GM23338 (cell line): ENCODE measurements around the gene ANKFN1. TPM values are rescaled to one million over a fixed set of nuclear protein-coding genes. Genes with fewer than 3 reads are reported as not detected.

ENCODE experiments used
- ATAC-seq: fragments of 200-7000 bp; cut with Tn5 transposase; 3 replicates; pipeline ENCODE4 v1.9.1; 2020
- DNase-seq: peaks from one replicate; pipeline ENCODE4 v3.0.0-alpha.2; 2015; ENCODE audit warnings: low spot score
- H2AFZ ChIP-seq: fragments of 200-600 bp; sonication (generic); 2 replicates; pipeline ENCODE4 v1.8.0; 2016; ENCODE audit warnings: antibody characterized with exemption, mild to moderate bottlenecking, moderate library complexity
- H3F3A ChIP-seq: fragments of 200-600 bp; sonication (generic); replicated peaks from 2 replicates; pipeline ENCODE4 v1.8.0; 2017; ENCODE audit warnings: antibody characterized with exemption, mixed run types, low read depth
- H3K27ac ChIP-seq: fragments of 200-600 bp; sonication (generic); 2 replicates; pipeline ENCODE4 v1.6.1; 2016; ENCODE audit warnings: low read depth
- H3K27me3 ChIP-seq: fragments of 200-600 bp; sonication (generic); 2 replicates; pipeline ENCODE4 v1.8.0; 2016; ENCODE audit warnings: mild to moderate bottlenecking, mixed run types, moderate library complexity; ENCODE audit not compliant: insufficient read depth
- H3K36me3 ChIP-seq: fragments of 200-600 bp; sonication (generic); 2 replicates; pipeline ENCODE4 v1.8.0; 2016; ENCODE audit warnings: mild to moderate bottlenecking; ENCODE audit not compliant: insufficient read depth
- H3K4me1 ChIP-seq: fragments of 200-600 bp; sonication (generic); 2 replicates; pipeline ENCODE4 v1.8.0; 2016; ENCODE audit warnings: mild to moderate bottlenecking, moderate library complexity; ENCODE audit not compliant: insufficient read depth
- H3K4me2 ChIP-seq: fragments of 200-600 bp; sonication (generic); 2 replicates; pipeline ENCODE4 v1.7.1; 2017; ENCODE audit warnings: mixed run types
- H3K4me3 ChIP-seq: fragments of 200-600 bp; sonication (generic); 2 replicates; pipeline ENCODE4 v1.6.1; 2016; ENCODE audit warnings: mixed run types
- H3K79me2 ChIP-seq: fragments of 200-600 bp; sonication (generic); replicated peaks from 2 replicates; pipeline ENCODE4 v1.8.0; 2017; ENCODE audit warnings: mild to moderate bottlenecking; ENCODE audit not compliant: insufficient read depth
- H3K9me2 ChIP-seq: fragments of 200-600 bp; sonication (generic); 2 replicates; pipeline ENCODE4 v1.8.0; 2017; ENCODE audit not compliant: insufficient read depth
- H4K20me1 ChIP-seq: fragments of 200-600 bp; sonication (generic); replicated peaks from 2 replicates; pipeline ENCODE4 v1.8.0; 2017; ENCODE audit warnings: mild to moderate bottlenecking; ENCODE audit not compliant: insufficient read depth
- H3K27ac Mint-ChIP-seq: 2 replicates; pipeline ENCODE4 v1.8.0; 2020; ENCODE audit warnings: inconsistent platforms, mild to moderate bottlenecking, moderate library complexity, mixed read lengths
- H3K27me3 Mint-ChIP-seq: 3 replicates; pipeline ENCODE4 v1.8.0; 2022; ENCODE audit warnings: low read depth, mild to moderate bottlenecking, moderate library complexity, mixed read lengths, inconsistent platforms; ENCODE audit not compliant: insufficient read depth, poor library complexity
- H3K36me3 Mint-ChIP-seq: 3 replicates; pipeline ENCODE4 v1.8.0; 2021; ENCODE audit warnings: low read depth, mild to moderate bottlenecking, inconsistent platforms, moderate library complexity, mixed read lengths
- H3K4me1 Mint-ChIP-seq: 3 replicates; pipeline ENCODE4 v1.8.0; 2020; ENCODE audit warnings: mild to moderate bottlenecking, inconsistent platforms, mixed read lengths
- H3K4me3 Mint-ChIP-seq: 3 replicates; pipeline ENCODE4 v1.8.0; 2021; ENCODE audit warnings: moderate library complexity, mild to moderate bottlenecking, inconsistent platforms, mixed read lengths
- H3K9me3 Mint-ChIP-seq: 3 replicates; pipeline ENCODE4 v1.8.0; 2020; ENCODE audit warnings: moderate library complexity, mild to moderate bottlenecking, inconsistent platforms, mixed read lengths
- CREB1 ChIP-seq: fragments of 250-450 bp; sonication (Bioruptor Pico); IDR thresholded peaks from 2 replicates; pipeline ENCODE4 v1.5.0; 2020; ENCODE audit warnings: low read depth, mild to moderate bottlenecking, moderate library complexity
- POLR2AphosphoS5 ChIP-seq: IDR thresholded peaks from 2 replicates; pipeline ENCODE4 v1.6.1; 2016; ENCODE audit warnings: antibody characterized with exemption, low read depth
- polyA plus RNA-seq: library from polyadenylated mRNA; unstranded; fragments of >200 nt; fragmentation: Nextera tagmentation; extraction: Ambion mirVana; gene quantifications from 2 replicates; pipeline ENCODE4 v1.2.1, GENCODE V29; 2016
- total RNA-seq: library from RNA; depleted of rRNA; stranded (reverse); fragments of >200 nt; shearing (Covaris generic); gene quantifications from 2 replicates; pipeline ENCODE4 v1.2.3, GENCODE V29; 2014
- TF ChIP-seq, protein P1 (sequence below), 2 experiments: fragments of 200-600 bp in 1 of 2; sonication (generic) in 1 of 2; conservative IDR thresholded peaks; 2 replicates each; pipeline versions ENCODE4 v1.5.1 to v1.6.1; 2016 to 2017; ENCODE audit warnings: antibody characterized with exemption in 2 of 2, low read depth in 2 of 2, mild to moderate bottlenecking in 2 of 2, moderate library complexity in 1 of 2

The ANKFN1 gene
- total and polyA plus RNA-seq, 2 experiments from 2014 or later = not detected

DNA sequence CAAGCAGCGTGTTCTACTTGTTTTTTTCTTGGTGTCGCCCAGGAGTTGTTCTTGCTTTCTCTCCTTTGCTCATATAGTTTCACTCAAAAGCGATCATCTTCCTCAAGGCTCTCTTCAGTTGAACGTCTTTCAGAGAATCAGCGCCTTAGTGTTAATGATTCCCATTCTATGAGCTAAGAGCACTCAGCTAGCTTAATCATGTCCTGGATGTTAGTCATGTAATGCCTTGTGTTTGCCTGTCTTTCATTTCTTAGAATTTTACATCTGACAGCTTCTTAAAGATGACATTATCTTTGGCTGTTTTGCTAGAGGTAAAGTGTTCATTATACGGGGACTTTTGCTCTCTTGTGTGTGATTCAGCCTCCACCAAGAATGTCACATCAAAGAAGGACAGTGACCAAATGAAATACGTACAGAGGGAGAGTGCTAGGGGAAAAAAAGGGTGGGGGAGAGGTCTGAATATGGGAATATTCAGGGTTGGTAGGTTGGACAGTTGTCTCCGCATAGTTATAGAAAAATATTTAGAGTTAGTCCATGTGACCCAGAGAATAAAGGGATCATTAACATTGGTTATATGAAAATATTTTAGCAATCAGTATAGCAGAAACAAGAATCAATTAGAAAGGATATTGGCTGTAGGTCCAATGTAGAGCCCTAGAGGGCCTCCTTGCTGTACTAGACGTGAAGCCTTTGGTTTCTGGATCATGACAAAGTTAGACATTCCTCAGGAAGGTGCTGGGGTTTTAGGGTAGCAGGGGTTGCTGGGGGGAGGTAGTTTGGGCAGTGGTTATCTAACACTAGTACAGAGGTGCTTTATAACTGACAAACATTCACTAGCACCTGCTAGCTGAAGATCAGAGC lies 31.9 kb upstream of the ANKFN1 start:
- Histone ChIP-seq H3K4me3 (no peak overlapping the region), H3K79me2 (no peaks in the 10 kb centered on the region), H4K20me1 (no peaks in the 10 kb centered on the region), H3K27ac (no peak overlapping the region), H3K27me3 (no peaks in the 10 kb centered on the region), H2AFZ (no peak overlapping the region), H3K36me3 (no peaks in the 10 kb centered on the region), H3K9me2 (peaks cover 3% of the 10 kb centered on the region; the same call in 1 of the 2 replicates), H3F3A (no peaks in the 10 kb centered on the region), H3K4me2 (no peak overlapping the region), H3K4me1 (no peaks in the 10 kb centered on the region)
- Mint-ChIP-seq H3K4me1 (no peaks in the 10 kb centered on the region; the same call in 2 of the 3 replicates), H3K27ac (no peak overlapping the region), H3K9me3 (no peaks in the 10 kb centered on the region), H3K27me3 (peaks cover 2% of the 10 kb centered on the region), H3K4me3 (no peak overlapping the region), H3K36me3 (no peaks in the 10 kb centered on the region)
- ATAC-seq (peak; percentile 60), DNase-seq (peak; percentile 51)
- TF ChIP-seq, protein P1, sequence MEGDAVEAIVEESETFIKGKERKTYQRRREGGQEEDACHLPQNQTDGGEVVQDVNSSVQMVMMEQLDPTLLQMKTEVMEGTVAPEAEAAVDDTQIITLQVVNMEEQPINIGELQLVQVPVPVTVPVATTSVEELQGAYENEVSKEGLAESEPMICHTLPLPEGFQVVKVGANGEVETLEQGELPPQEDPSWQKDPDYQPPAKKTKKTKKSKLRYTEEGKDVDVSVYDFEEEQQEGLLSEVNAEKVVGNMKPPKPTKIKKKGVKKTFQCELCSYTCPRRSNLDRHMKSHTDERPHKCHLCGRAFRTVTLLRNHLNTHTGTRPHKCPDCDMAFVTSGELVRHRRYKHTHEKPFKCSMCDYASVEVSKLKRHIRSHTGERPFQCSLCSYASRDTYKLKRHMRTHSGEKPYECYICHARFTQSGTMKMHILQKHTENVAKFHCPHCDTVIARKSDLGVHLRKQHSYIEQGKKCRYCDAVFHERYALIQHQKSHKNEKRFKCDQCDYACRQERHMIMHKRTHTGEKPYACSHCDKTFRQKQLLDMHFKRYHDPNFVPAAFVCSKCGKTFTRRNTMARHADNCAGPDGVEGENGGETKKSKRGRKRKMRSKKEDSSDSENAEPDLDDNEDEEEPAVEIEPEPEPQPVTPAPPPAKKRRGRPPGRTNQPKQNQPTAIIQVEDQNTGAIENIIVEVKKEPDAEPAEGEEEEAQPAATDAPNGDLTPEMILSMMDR (conservative IDR thresholded peaks at IDR 0.05; ENCODE audit: low read depth in 2 of 2) = peak; percentile 45 to 56; a peak in 3 of 4 replicates
- TF ChIP-seq CREB1 (CRISPR knock-in tag) = no peak

DNA sequence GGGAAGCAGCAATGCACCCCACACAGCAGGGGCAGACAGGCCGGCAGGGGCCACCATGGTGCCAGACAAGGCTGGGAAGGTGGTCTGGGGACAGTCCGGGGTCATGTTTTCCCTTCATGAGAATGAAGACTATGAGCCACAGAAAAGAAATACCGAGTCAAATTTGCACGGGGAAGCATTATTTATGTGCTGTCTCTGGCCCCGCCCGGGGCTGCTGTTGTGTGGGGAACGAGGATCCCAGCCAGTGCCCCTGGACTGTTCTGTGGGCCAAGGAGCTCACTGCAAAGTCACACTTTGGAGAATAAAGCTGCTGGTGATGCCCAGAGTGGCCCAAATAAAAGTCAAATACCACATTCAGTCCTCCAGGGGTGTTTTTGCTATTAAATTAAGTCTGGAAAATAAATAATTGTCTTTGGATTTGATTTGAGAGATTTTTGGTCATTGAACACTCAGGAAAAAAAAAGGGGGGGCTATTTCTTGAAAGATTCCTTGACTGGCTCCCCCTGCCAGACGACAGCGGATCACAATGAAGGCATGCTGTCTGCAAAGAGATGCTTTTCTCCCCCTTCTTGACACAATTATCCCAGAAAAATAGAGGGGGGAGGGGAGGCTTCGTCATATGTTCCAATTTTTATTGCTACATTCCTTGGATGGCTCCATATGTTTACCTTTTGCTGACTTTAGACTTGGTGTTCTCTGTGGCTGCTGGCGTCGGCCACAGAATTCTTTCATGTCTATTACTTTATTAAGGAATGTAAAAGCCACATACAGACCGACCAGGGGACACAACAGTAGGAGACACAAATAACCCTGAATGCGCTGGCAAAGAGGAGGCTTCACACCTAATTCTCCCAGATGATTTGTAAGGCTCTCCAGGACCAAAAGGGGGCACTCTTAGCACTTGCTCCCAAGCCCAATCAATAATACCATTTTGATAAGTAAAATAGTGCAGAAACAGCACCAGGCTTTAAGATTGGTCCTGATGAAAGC lies 27.1 kb upstream of the ANKFN1 start:
- Mint-ChIP-seq H3K9me3 (no peaks in the 10 kb centered on the region), H3K27ac (no peak overlapping the region), H3K27me3 (peaks cover 2% of the 10 kb centered on the region), H3K4me3 (no peak overlapping the region), H3K4me1 (peaks cover 13% of the 10 kb centered on the region; the same call in 2 of the 3 replicates), H3K36me3 (no peaks in the 10 kb centered on the region)
- H3K79me2 ChIP-seq = no peaks in the 10 kb centered on the region
- no peaks in the 10 kb centered on the region for H3F3A ChIP-seq
- ATAC-seq (peak; percentile 78), DNase-seq (peak; percentile 76)
- peaks cover 15% of the 10 kb centered on the region for H3K4me1 ChIP-seq
- no peaks in the 10 kb centered on the region for H3K9me2 ChIP-seq
- no peaks in the 10 kb centered on the region for H4K20me1 ChIP-seq
- H2AFZ ChIP-seq = no peak overlapping the region
- no peak overlapping the region for H3K4me2 ChIP-seq
- no peak overlapping the region for H3K4me3 ChIP-seq
- H3K27me3 ChIP-seq = no peaks in the 10 kb centered on the region
- no peak overlapping the region for H3K27ac ChIP-seq
- TF ChIP-seq POLR2AphosphoS5 = no peak
- TF ChIP-seq, protein P1 (conservative IDR thresholded peaks at IDR 0.05; ENCODE audit: low read depth in 2 of 2) = peak; percentile 79 to 80
- H3K36me3 ChIP-seq = no peaks in the 10 kb centered on the region
